HCT116 (cell line): ENCODE data around the gene DNMT1. TPM values are rescaled to one million over a fixed set of nuclear protein-coding genes. Genes with fewer than 3 reads are reported as not detected.

Experiments
- ATAC-seq: fragments of 200-7000 bp; cut with Tn5 transposase; 2 replicates; pipeline ENCODE4 v1.9.1; 2020; ENCODE audit warnings: mild to moderate bottlenecking, moderate library complexity
- BruUV-seq: library from RNA; stranded (reverse); fragments of 400-500 nt; replicated peaks from 2 replicates; lab custom pipeline; 2021; lab: Mats Ljungman, UMichigan
- CTCF ChIA-PET: fragments of 300-600 bp; sonication (Branson Sonifier 250); formaldehyde crosslinking; loops from one replicate; lab custom pipeline; 2021; ENCODE audit warnings: antibody characterized with exemption; lab: Charles Lee
- POLR2A ChIA-PET: fragments of 300-600, 350-600 bp; sonication (Branson Sonifier 250); formaldehyde crosslinking; loops from one replicate; lab custom pipeline; 2021; ENCODE audit warnings: antibody characterized with exemption; lab: Charles Lee
- RAD21 ChIA-PET, 2 experiments: fragments of 300-600 bp; sonication (Branson Sonifier 250); formaldehyde crosslinking; loops; one replicate each; lab custom pipeline; 2023; ENCODE audit warnings: low total read pairs in 2 of 2; ENCODE audit not compliant: uncharacterized antibody in 2 of 2, unreplicated experiment in 2 of 2, low non-redundant PET in 1 of 2; lab: Charles Lee
- DNase-seq: peaks from one replicate; pipeline ENCODE4 v3.0.0-alpha.2; 2010; ENCODE audit warnings: low read depth, low spot score
- H2AFZ ChIP-seq: fragments of 200-600 bp; shearing (Covaris generic), sonication (generic); 2 replicates; pipeline ENCODE4 v1.6.1; 2017; ENCODE audit warnings: low read depth, mixed run types, mixed read lengths, antibody characterized with exemption, low read length; ENCODE audit not compliant: poor library complexity, severe bottlenecking
- H3K27ac ChIP-seq: 2 replicates; pipeline ENCODE4 v1.5.1; 2012; ENCODE audit warnings: low read depth, low read length
- H3K27me3 ChIP-seq: fragments of 200-600 bp; sonication (generic); 2 replicates; pipeline ENCODE4 v1.6.1; 2016; ENCODE audit warnings: mixed run types, low read length, mixed read lengths; ENCODE audit not compliant: insufficient read depth
- H3K36me3 ChIP-seq, 2 experiments: fragments of 200-500 bp in 1 of 2; fragments of 200-600 bp in 1 of 2; sonication (Bioruptor generic) in 1 of 2; sonication (generic) in 1 of 2; 2 replicates each; pipeline versions ENCODE4 v1.5.1 to v1.6.1; 2014 to 2016; ENCODE audit warnings: low read length in 2 of 2, inconsistent platforms in 1 of 2, mixed read lengths in 1 of 2, mixed run types in 1 of 2; ENCODE audit not compliant: insufficient read depth in 2 of 2, control insufficient read depth in 1 of 2
- H3K4me1 ChIP-seq, 2 experiments: fragments of 200-600 bp in 1 of 2; sonication (generic) in 1 of 2; 2 replicates each; pipeline versions ENCODE4 v1.5.1 to v1.6.1; 2012 to 2017; ENCODE audit warnings: low read length in 2 of 2, inconsistent platforms in 1 of 2, mild to moderate bottlenecking in 1 of 2, mixed read lengths in 1 of 2, mixed run types in 1 of 2, moderate library complexity in 1 of 2; ENCODE audit not compliant: insufficient read depth in 2 of 2, control insufficient read depth in 1 of 2
- H3K4me2 ChIP-seq: fragments of 200-600 bp; sonication (generic); 2 replicates; pipeline ENCODE4 v1.6.1; 2017; ENCODE audit warnings: mixed run types, low read length, mixed read lengths
- H3K4me3 ChIP-seq, 2 experiments: fragments of 200-600 bp in 1 of 2; sonication (generic) in 1 of 2; replicated peaks in 1 of 2; 2 replicates each; pipeline ENCODE4 v1.5.1; 2011 to 2016; ENCODE audit warnings: low read length in 2 of 2, control low read depth in 1 of 2, low read depth in 1 of 2, mild to moderate bottlenecking in 1 of 2, mixed read lengths in 1 of 2, mixed run types in 1 of 2
- H3K79me2 ChIP-seq: fragments of 200-600 bp; sonication (generic); 2 replicates; pipeline ENCODE4 v1.6.1; 2017; ENCODE audit warnings: mild to moderate bottlenecking, mixed run types, low read length, moderate library complexity, mixed read lengths; ENCODE audit not compliant: insufficient read depth
- H3K9ac ChIP-seq: fragments of 200-600 bp; sonication (generic); 2 replicates; pipeline ENCODE4 v1.6.1; 2016; ENCODE audit warnings: low read length, mixed read lengths
- H3K9me2 ChIP-seq: fragments of 200-600 bp; sonication (generic), shearing (Covaris generic); 2 replicates; pipeline ENCODE4 v1.6.1; 2017; ENCODE audit warnings: mixed run types, mild to moderate bottlenecking, moderate library complexity; ENCODE audit not compliant: insufficient read depth
- H3K9me3 ChIP-seq, 2 experiments: fragments of 200-500 bp in 1 of 2; fragments of 200-600 bp in 1 of 2; sonication (Bioruptor generic) in 1 of 2; sonication (generic) in 1 of 2; 2 replicates each; pipeline ENCODE4 v1.6.1; 2014 to 2017; ENCODE audit warnings: low read length in 2 of 2, mixed read lengths in 2 of 2, inconsistent platforms in 1 of 2, low read depth in 1 of 2, mild to moderate bottlenecking in 1 of 2, mixed run types in 1 of 2, moderate library complexity in 1 of 2; ENCODE audit not compliant: control insufficient read depth in 1 of 2, insufficient read depth in 1 of 2
- H4K20me1 ChIP-seq: fragments of 200-600 bp; sonication (generic), shearing (Covaris generic); 2 replicates; pipeline ENCODE4 v1.6.1; 2017; ENCODE audit warnings: mixed run types, mild to moderate bottlenecking, moderate library complexity; ENCODE audit not compliant: insufficient read depth
- CEBPB ChIP-seq: IDR thresholded peaks from 2 replicates; pipeline ENCODE4 v1.6.1; 2012; ENCODE audit warnings: low read depth
- EGR1 ChIP-seq: IDR thresholded peaks from 2 replicates; pipeline ENCODE4 v1.6.1; 2012; ENCODE audit warnings: low read depth
- EZH2 ChIP-seq: fragments of 200-600 bp; sonication (generic); IDR thresholded peaks from 2 replicates; pipeline ENCODE4 v1.6.1; 2017; ENCODE audit warnings: antibody characterized with exemption, mixed run types
- FOSL1 ChIP-seq: IDR thresholded peaks from 2 replicates; pipeline ENCODE4 v1.6.1; 2012; ENCODE audit warnings: low read depth
- POLR2A ChIP-seq: IDR thresholded peaks from 2 replicates; pipeline ENCODE4 v1.7.0; 2011; ENCODE audit warnings: borderline replicate concordance; ENCODE audit not compliant: insufficient read depth, insufficient read length; ENCODE audit errors: extremely low read depth
- POLR2AphosphoS5 ChIP-seq: IDR thresholded peaks from 2 replicates; pipeline ENCODE4 v1.6.1; 2011; ENCODE audit warnings: mild to moderate bottlenecking, low read depth, low read length, moderate library complexity
- RAD21 ChIP-seq: IDR thresholded peaks from 2 replicates; pipeline ENCODE4 v1.6.1; 2012; ENCODE audit warnings: low read depth, mild to moderate bottlenecking
- SIN3A ChIP-seq: IDR thresholded peaks from 2 replicates; pipeline ENCODE4 v1.6.1; 2012; ENCODE audit warnings: low read depth
- SP1 ChIP-seq: IDR thresholded peaks from 2 replicates; pipeline ENCODE4 v1.6.1; 2012; ENCODE audit warnings: low read depth
- SRF ChIP-seq: IDR thresholded peaks from 2 replicates; pipeline ENCODE4 v1.6.1; 2012; ENCODE audit warnings: low read depth
- ZFX ChIP-seq: fragments of 450-650 bp; IDR thresholded peaks from 2 replicates; pipeline ENCODE4 v1.6.1; 2017
- ZNF274 ChIP-seq: fragments of 200-500 bp; sonication (Bioruptor generic); IDR thresholded peaks from 2 replicates; pipeline ENCODE4 v1.6.1; 2014; ENCODE audit warnings: mild to moderate bottlenecking, low read depth, low read length, inconsistent platforms
- intact Hi-C: fragments of 100-400 bp; cut with micrococcal nuclease; formaldehyde crosslinking; loops from 2 replicates; pipeline ENCODE4 v1.10.0; 2022
- total RNA-seq: library from RNA; stranded (reverse); gene quantifications from one replicate; pipeline ENCODE4 v1.2.1, GENCODE V29; 2021; ENCODE audit not compliant: unreplicated experiment
- TF ChIP-seq, protein P1 (sequence below): IDR thresholded peaks from 2 replicates; pipeline ENCODE4 v1.6.1; 2012
- TF ChIP-seq, protein P2 (sequence below), 3 experiments: fragments of 200-600 bp in 1 of 3; sonication (generic) in 1 of 3; IDR thresholded peaks in 2 of 3; conservative IDR thresholded peaks in 1 of 3; 2 replicates each; pipeline ENCODE4 v1.5.1; 2012 to 2017; ENCODE audit warnings: low read depth in 2 of 3, low read length in 2 of 3, antibody characterized with exemption in 1 of 3, borderline replicate concordance in 1 of 3, control low read depth in 1 of 3, mild to moderate bottlenecking in 1 of 3, mixed read lengths in 1 of 3, mixed run types in 1 of 3, moderate library complexity in 1 of 3; ENCODE audit not compliant: insufficient read depth in 1 of 3
- TF ChIP-seq, protein P3 (sequence below): IDR thresholded peaks from 2 replicates; pipeline ENCODE4 v1.6.1; 2012; ENCODE audit warnings: low read depth
- TF ChIP-seq, protein P4 (sequence below): IDR thresholded peaks from 2 replicates; pipeline ENCODE4 v1.6.1; 2012

Gene DNMT1
- total RNA-seq, 1 experiment from 2014 or later, result 235 TPM

DNA sequence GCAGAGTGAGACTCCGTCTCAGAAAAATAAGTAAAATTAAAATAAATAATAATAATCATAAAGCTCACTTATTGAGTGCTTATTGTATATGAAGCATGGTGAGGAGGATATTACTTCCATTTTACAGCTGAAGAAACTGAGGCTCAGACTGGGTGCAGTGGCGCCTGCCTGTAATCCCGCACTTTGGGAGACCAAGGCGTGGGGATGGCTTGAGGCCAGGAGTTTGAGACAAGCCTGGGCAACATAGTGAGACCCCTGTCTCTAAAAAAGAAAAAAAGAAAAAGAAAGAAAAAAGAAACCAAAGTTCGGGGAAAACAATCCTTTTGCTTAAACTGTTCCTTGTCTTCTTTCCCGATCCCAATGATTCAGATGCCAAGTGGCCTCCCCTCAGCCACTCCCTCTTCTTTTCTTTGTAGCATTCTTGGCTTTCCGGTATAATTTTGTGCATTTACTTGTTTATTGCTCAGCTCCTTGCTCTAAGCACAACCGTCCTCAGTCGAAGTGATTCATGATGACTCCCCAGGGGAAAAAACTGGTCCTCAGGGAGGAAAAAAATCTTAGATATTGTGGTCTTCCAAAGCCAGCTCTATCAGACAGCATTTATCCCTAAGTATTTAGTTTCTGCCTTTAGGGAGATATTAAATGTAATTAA, 74.1 kb downstream of the DNMT1 start (continued):
- no peak for TF ChIP-seq ZNF274
- no peak for TF ChIP-seq POLR2A
- TF ChIP-seq EZH2, result no peak
- no peak for TF ChIP-seq FOSL1
- TF ChIP-seq SIN3A, result no peak

DNA sequence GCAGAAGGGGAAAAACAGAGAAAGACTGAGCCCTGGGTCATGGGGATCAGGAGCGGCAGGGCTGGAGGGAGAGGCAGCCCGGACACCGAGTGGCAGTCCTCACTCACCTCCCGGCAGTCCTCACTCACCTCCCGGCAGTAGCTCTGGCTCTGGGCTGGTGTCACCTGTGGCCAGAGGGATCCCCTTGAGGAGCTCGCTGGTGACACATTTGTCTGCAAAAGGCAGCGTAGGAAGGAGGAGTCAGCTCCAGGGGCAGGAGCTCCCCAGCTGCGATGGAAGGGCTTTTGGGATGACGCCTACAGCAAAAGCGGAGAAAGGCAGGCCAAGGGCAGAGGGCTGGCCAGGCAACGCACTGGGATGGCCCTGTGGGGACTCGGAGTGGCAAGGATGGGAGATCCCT, 75.8 kb downstream of the DNMT1 start:
- Histone ChIP-seq H4K20me1 (no peaks in the 10 kb centered on the region), H3K9me2 (no peaks in the 10 kb centered on the region), H2AFZ (no peak overlapping the region), H3K9me3 (no peaks in the 10 kb centered on the region), H3K9ac (peak overlapping the region; percentile 88), H3K27ac (peak overlapping the region; percentile 75), H3K36me3 (peaks cover 9 to 20% of the 10 kb centered on the region in 2 experiments; a peak in 2 of 4 replicates), H3K4me1 (peaks cover 5 to 16% of the 10 kb centered on the region in 2 experiments), H3K4me2 (peak overlapping the region; percentile 98), H3K27me3 (no peaks in the 10 kb centered on the region)
- DNase-seq, result no peak
- no TSS peak for BruUV-seq
- POLR2A ChIA-PET, result interaction anchor here (1.0 kb wide), 2 partner anchors 10 to 131 kb away, joined by 3 read pairs; no protein-coding TSS in a partner anchor
- peak; percentile 1; the same call in 1 of the 2 replicates for ATAC-seq
- RAD21 ChIA-PET, result no interaction called here
- intact Hi-C loops, result no loop called here
- CTCF ChIA-PET, result no interaction called here
- TF ChIP-seq, protein P1, sequence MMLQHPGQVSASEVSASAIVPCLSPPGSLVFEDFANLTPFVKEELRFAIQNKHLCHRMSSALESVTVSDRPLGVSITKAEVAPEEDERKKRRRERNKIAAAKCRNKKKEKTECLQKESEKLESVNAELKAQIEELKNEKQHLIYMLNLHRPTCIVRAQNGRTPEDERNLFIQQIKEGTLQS, result no peak
- TF ChIP-seq SRF (no peak), SP1 (no peak), RAD21 (no peak), CEBPB (no peak), FOSL1 (no peak), POLR2A (no peak), ZNF274 (no peak), EGR1 (no peak), SIN3A (no peak), POLR2AphosphoS5 (no peak), EZH2 (no peak), ZFX (no peak)
- TF ChIP-seq, protein P2, sequence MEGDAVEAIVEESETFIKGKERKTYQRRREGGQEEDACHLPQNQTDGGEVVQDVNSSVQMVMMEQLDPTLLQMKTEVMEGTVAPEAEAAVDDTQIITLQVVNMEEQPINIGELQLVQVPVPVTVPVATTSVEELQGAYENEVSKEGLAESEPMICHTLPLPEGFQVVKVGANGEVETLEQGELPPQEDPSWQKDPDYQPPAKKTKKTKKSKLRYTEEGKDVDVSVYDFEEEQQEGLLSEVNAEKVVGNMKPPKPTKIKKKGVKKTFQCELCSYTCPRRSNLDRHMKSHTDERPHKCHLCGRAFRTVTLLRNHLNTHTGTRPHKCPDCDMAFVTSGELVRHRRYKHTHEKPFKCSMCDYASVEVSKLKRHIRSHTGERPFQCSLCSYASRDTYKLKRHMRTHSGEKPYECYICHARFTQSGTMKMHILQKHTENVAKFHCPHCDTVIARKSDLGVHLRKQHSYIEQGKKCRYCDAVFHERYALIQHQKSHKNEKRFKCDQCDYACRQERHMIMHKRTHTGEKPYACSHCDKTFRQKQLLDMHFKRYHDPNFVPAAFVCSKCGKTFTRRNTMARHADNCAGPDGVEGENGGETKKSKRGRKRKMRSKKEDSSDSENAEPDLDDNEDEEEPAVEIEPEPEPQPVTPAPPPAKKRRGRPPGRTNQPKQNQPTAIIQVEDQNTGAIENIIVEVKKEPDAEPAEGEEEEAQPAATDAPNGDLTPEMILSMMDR (IDR thresholded peaks at IDR 0.05 in 2 of 3, conservative IDR thresholded peaks at IDR 0.05 in 1 of 3; ENCODE audit: borderline replicate concordance in 1 of 3, insufficient read depth in 1 of 3, low read depth in 2 of 3, low read length in 2 of 3), result no peak
- TF ChIP-seq, protein P3, sequence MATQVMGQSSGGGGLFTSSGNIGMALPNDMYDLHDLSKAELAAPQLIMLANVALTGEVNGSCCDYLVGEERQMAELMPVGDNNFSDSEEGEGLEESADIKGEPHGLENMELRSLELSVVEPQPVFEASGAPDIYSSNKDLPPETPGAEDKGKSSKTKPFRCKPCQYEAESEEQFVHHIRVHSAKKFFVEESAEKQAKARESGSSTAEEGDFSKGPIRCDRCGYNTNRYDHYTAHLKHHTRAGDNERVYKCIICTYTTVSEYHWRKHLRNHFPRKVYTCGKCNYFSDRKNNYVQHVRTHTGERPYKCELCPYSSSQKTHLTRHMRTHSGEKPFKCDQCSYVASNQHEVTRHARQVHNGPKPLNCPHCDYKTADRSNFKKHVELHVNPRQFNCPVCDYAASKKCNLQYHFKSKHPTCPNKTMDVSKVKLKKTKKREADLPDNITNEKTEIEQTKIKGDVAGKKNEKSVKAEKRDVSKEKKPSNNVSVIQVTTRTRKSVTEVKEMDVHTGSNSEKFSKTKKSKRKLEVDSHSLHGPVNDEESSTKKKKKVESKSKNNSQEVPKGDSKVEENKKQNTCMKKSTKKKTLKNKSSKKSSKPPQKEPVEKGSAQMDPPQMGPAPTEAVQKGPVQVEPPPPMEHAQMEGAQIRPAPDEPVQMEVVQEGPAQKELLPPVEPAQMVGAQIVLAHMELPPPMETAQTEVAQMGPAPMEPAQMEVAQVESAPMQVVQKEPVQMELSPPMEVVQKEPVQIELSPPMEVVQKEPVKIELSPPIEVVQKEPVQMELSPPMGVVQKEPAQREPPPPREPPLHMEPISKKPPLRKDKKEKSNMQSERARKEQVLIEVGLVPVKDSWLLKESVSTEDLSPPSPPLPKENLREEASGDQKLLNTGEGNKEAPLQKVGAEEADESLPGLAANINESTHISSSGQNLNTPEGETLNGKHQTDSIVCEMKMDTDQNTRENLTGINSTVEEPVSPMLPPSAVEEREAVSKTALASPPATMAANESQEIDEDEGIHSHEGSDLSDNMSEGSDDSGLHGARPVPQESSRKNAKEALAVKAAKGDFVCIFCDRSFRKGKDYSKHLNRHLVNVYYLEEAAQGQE, result no peak
- TF ChIP-seq, protein P4, sequence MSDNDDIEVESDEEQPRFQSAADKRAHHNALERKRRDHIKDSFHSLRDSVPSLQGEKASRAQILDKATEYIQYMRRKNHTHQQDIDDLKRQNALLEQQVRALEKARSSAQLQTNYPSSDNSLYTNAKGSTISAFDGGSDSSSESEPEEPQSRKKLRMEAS, result no peak
- TF ChIP-seq, all 23 proteins: peak for 0
- H3K79me2 ChIP-seq, result peaks cover 30% of the 10 kb centered on the region
- peak overlapping the region; percentile 64 to 99 for H3K4me3 ChIP-seq
